ENCODE measurements around the gene NIT1.

The NIT1 gene

DNA sequence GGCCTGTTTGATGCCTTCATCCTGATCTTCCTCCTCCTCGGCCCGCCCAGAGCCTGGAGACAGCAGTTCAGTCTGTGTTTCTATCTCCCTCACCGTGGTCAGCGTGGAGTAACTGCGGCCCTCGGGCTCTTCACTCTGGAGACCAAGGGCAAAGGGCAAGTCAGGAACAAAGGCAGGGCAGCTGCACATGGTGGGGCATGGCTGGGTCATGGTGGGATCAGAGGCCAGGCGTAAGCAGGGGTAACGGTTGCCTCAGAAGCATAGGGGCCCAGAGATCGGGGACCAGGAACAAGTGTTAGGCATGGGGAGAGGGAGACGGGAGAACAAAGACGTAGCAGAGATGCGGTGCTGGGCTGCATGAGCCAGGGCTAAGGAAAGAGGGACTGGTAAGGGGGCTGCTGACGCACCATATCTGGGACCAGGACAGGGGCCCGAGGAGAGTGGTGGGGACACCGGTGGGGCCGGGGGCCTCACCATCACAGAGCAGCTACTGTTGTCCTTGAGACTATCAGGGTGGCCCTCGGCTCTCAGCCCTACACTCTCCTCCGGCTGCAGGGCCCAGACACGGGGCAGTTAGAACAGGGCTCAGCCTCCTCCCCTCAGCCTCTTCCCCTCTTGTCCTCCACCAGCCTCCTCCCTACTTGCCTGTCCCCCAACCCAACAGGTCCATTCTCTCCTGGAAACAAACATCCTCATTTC, 45.0 kb upstream of the NIT1 start:
- no peak overlapping the region for H3K4me3 ChIP-seq
- no peaks in the 10 kb centered on the region for H3K36me3 ChIP-seq
- peak overlapping the region in 7 of 11 experiments; percentile 3 to 61 (median 42); a peak in 8 of 22 replicates for H3K4me2 ChIP-seq
- 0 out of 22 replicates have a peak overlapping the region, but pooled peaks of 1 of the 11 experiments have one; percentile 17 for H3K9ac ChIP-seq
- peaks cover 0 to 3% (median 0%) of the 10 kb centered on the region in 11 experiments; a peak in 4 of 22 replicates for H4K20me1 ChIP-seq
- peaks cover 31 to 53% (median 43%) of the 10 kb centered on the region in 10 experiments for H3K4me1 ChIP-seq
- peaks cover 0 to 9% (median 6%) of the 10 kb centered on the region in 11 experiments; a peak in 5 of 22 replicates for H3K9me3 ChIP-seq (replicated peaks in 1 of 11)
- peak overlapping the region in 2 of 11 experiments; percentile 30 to 44; a peak in 5 of 22 replicates for H3K27ac ChIP-seq
- no peaks in the 10 kb centered on the region for H3K27me3 ChIP-seq
- no peak for TF ChIP-seq Cebpa-rat (IDR thresholded peaks at IDR 0.05)

DNA sequence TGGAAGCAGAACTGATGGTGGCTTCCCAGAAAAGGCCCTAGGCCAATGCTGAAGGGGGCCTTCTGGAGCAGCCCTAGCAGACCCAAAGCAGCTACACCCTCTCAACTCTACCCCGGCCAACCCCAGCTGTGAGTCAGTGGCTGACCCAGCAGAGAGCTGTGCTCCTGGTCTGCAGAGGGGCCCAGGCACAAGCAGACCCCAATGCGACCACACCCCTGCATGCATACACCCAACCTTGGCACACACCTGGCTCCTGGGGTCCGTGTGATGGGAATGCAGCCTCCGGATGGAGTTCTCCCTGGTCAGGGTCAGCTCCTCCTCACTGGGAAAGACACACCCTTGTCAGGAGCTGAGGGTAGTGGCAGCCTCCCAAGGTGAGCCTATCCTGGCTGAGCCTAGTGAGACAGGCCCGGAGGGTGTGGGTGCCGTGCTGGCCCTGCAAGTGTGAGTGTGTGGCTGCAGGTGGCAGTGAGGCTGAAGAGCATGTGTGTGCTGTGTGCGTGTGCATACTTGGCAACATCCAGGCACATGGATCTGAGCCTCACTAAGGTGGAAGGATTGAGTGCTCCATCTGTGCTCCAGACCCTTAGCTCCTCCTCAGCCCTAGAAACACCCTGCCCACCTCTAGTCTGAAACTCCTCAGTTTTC, 44.3 kb upstream of the NIT1 start:
- Histone ChIP-seq H3K4me2 (peak overlapping the region in 7 of 11 experiments; percentile 3 to 61 (median 42); a peak in 8 of 22 replicates), H3K36me3 (no peaks in the 10 kb centered on the region), H3K27ac (peak overlapping the region in 2 of 11 experiments; percentile 30 to 44; a peak in 4 of 22 replicates), H3K27me3 (no peaks in the 10 kb centered on the region), H3K9me3 (replicated peaks in 1 of 11) (peaks cover 0 to 9% (median 6%) of the 10 kb centered on the region in 11 experiments; a peak in 5 of 22 replicates), H3K4me1 (peaks cover 27 to 51% (median 39%) of the 10 kb centered on the region in 10 experiments), H4K20me1 (no peaks in the 10 kb centered on the region), H3K4me3 (no peak overlapping the region), H3K9ac (0 out of 22 replicates have a peak overlapping the region, but pooled peaks of 1 of the 11 experiments have one; percentile 17)
- no peak for TF ChIP-seq Cebpa-rat (IDR thresholded peaks at IDR 0.05)

- Histone ChIP-seq H4K20me1 (no peaks in the 10 kb centered on the region), H3K27ac (no peak overlapping the region; a peak in 1 of 22 replicates), H3K36me3 (no peaks in the 10 kb centered on the region), H3K4me2 (peak overlapping the region in 4 of 11 experiments; percentile 16 to 61 (median 50); a peak in 4 of 22 replicates), H3K27me3 (no peaks in the 10 kb centered on the region), H3K4me3 (no peak overlapping the region), H3K9me3 (replicated peaks in 1 of 11) (peaks cover 0 to 9% (median 6%) of the 10 kb centered on the region in 11 experiments; a peak in 5 of 22 replicates), H3K9ac (no peak overlapping the region), H3K4me1 (peaks cover 24 to 58% (median 36%) of the 10 kb centered on the region in 10 experiments)
- TF ChIP-seq Cebpa-rat (IDR thresholded peaks at IDR 0.05): no peak
Observed at GRCh38 chr1:161074676-161075368, 43.1 kb upstream of the NIT1 start.

DNA sequence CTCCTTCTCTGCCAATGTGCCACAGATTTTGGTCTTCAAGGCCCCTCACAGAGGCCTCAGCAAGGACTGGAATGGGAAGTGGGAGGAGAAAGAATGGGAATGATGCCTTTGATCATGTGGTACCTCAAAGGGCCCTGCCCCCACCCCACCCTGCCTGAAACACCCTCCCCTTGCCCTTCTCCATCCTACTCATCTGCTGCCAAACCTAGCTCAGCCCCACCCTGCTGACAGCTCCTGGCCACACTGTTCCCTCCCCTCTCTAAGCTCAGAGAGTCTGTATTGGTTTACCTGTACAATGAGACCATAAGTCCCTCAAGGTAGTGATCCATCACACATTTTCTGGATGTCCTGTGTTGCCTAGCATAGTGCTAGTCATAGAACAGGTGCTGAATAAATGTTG, 41.5 kb upstream of the NIT1 start:
- Histone ChIP-seq H4K20me1 (no peaks in the 10 kb centered on the region), H3K9me3 (replicated peaks in 1 of 11) (no peaks in the 10 kb centered on the region), H3K36me3 (no peaks in the 10 kb centered on the region), H3K4me1 (peaks cover 8 to 58% (median 23%) of the 10 kb centered on the region in 10 experiments), H3K27me3 (no peaks in the 10 kb centered on the region), H3K9ac (no peak overlapping the region), H3K4me3 (no peak overlapping the region), H3K27ac (no peak overlapping the region), H3K4me2 (no peak overlapping the region)
- TF ChIP-seq Cebpa-rat (IDR thresholded peaks at IDR 0.05): no peak

DNA sequence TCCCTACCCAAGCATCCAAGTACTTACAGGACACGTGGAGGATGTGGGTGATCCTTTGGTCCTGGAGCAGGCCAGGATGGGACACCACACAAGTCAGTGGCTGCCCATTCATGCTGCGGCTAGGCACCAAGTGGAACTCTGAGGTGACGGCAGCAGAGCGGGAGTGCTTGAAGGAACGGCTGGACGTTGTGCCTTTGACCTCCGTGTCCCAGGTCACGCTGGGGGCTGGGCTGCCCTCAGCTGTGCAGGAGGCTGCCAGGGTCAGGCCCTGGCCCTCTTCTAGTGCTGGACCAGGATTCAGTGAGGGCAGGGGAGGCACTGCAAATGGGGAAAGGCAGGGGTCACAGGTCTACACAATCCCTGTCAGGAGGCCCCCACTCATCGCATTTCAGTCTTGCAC, 40.5 kb upstream of the NIT1 start:
- Histone ChIP-seq H3K9me3 (replicated peaks in 1 of 11) (no peaks in the 10 kb centered on the region), H3K27me3 (no peaks in the 10 kb centered on the region), H3K4me3 (no peak overlapping the region), H3K27ac (no peak overlapping the region), H3K4me1 (peaks cover 0 to 58% (median 16%) of the 10 kb centered on the region in 10 experiments; a peak in 11 of 20 replicates), H3K36me3 (no peaks in the 10 kb centered on the region), H3K4me2 (no peak overlapping the region), H4K20me1 (no peaks in the 10 kb centered on the region), H3K9ac (no peak overlapping the region)
- no peak for TF ChIP-seq Cebpa-rat (IDR thresholded peaks at IDR 0.05)

DNA sequence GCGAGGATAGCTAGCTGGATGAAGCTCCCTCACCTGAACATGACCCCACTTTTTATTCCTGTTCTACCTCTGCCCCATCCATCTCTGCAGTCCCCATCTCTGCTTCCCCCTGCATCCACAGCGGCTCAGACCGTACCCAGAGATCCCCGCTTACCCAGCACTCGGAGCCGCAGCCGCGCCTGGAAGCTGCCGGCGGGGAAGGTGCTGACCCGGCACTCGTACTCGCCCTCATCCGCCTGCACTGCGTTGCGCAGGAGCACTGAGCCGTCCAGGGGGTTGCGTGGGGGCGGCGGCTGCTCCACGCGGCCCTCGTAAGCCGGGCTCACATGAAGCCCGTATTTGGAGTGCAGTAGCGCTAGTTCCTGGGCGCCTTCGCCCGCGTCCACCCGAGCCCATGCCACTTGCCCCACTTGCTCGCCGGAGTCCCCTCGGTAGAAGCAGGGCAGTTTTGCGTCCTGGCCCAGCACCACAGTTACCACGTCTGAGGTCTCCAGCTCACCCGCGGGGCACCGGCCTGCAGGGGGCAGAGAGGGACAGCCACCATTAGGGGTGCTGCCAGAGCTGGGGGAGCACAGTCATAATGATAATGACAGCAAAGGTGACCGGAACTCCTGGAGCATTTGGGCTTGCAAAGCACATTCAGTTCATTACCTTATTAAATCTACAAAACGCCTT, 38.3 kb upstream of the NIT1 start:
- Histone ChIP-seq H3K4me2 (peak overlapping the region in 3 of 11 experiments; percentile 4 to 66 (median 56); a peak in 4 of 22 replicates), H3K36me3 (no peaks in the 10 kb centered on the region), H3K27ac (no peak overlapping the region), H3K4me3 (no peak overlapping the region), H3K27me3 (no peaks in the 10 kb centered on the region), H3K9me3 (replicated peaks in 1 of 11) (no peaks in the 10 kb centered on the region), H4K20me1 (no peaks in the 10 kb centered on the region), H3K9ac (no peak overlapping the region), H3K4me1 (peaks cover 0 to 58% (median 17%) of the 10 kb centered on the region in 10 experiments; a peak in 13 of 20 replicates)
- TF ChIP-seq Cebpa-rat (IDR thresholded peaks at IDR 0.05): no peak

DNA sequence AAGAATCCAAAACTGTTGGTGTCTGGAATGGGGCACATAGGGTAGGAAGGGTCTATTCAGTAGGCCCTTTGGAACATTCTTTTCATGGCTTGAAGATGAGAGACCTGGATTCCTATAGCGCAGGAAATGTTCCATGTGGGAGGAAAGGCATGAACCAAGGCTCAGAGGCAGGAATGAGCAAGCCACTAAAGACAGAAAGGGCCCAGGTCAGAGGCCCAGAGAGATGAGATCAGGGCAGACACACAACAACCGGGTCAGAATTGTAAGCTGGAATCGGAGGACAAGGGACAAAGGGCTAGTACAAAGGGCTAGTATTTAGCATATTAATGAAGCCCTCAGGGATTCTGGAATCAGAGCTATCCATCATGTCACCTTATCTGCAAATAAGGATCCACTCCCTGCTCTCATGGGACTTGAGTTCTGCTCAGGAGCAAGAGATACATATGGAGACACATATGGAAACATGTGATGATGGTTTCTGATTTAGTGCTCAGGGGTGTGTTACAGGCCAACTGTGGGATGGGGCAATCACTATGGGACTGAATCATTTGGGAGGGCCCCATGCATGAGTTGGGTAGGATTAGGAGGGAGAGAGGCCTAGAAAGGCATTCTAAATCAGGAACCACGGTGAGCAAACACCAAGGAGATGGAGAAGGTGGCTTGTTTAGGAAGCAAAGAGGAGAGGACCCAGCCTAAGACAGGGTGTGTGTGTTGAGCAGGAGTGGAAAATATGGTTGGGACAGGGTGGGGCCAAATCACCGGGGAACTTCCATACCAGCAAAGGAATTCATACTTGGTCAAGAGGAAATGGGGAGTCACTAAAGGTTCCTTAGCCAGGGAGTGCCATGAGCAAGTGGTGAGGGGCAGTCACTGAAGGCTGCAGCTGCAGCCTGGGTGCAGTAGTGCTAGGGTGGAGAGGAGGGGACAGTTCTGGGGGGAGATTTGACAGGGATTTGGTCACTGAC, 37.2 kb upstream of the NIT1 start:
- Histone ChIP-seq H3K9me3 (replicated peaks in 1 of 11) (no peaks in the 10 kb centered on the region), H3K4me2 (peak overlapping the region in 5 of 11 experiments; percentile 6 to 80 (median 56); a peak in 8 of 22 replicates), H3K36me3 (no peaks in the 10 kb centered on the region), H3K9ac (no peak overlapping the region; a peak in 1 of 22 replicates), H3K27me3 (no peaks in the 10 kb centered on the region), H3K27ac (peak overlapping the region in 2 of 11 experiments; percentile 4 to 17; a peak in 2 of 22 replicates), H3K4me1 (peaks cover 0 to 66% (median 22%) of the 10 kb centered on the region in 10 experiments; a peak in 13 of 20 replicates), H4K20me1 (no peaks in the 10 kb centered on the region), H3K4me3 (no peak overlapping the region)
- TF ChIP-seq Cebpa-rat (IDR thresholded peaks at IDR 0.05): no peak
